ENCODE measurements around the gene TMC7. TPM values are rescaled to one million over a fixed set of nuclear protein-coding genes. Genes with fewer than 3 reads are reported as not detected.

TMC7 gene
- total RNA-seq, 1 experiment from 2014 or later = 5.2 TPM

GRCh38 chr16:19008245-19009169, 24.8 kb downstream of the TMC7 start:
- Histone ChIP-seq H3K4me2 (ENCODE audit: low read length) (no peak overlapping the region), H3K9me2 (ENCODE audit: insufficient read depth) (no peaks in the 10 kb centered on the region), H3K36me3 (ENCODE audit: control insufficient read depth in 1 of 2, insufficient read depth in 2 of 2, low read length in 2 of 2) (peaks cover 0 to 14% of the 10 kb centered on the region in 2 experiments; a peak in 2 of 4 replicates), H3K27me3 (ENCODE audit: insufficient read depth, low read length) (no peaks in the 10 kb centered on the region), H3K79me2 (ENCODE audit: insufficient read depth, low read length) (no peaks in the 10 kb centered on the region), H4K20me1 (ENCODE audit: insufficient read depth) (no peaks in the 10 kb centered on the region), H3K4me3 (replicated peaks in 1 of 2; ENCODE audit: low read depth in 1 of 2, low read length in 2 of 2) (no peak overlapping the region), H3K4me1 (ENCODE audit: control insufficient read depth in 1 of 2, insufficient read depth in 2 of 2, low read length in 2 of 2) (peaks cover 6 to 19% of the 10 kb centered on the region in 2 experiments), H3K9me3 (ENCODE audit: control insufficient read depth in 1 of 2, insufficient read depth in 1 of 2, low read depth in 1 of 2, low read length in 2 of 2) (peaks cover 0 to 7% of the 10 kb centered on the region in 2 experiments; a peak in 1 of 4 replicates), H2AFZ (ENCODE audit: low read depth, low read length, poor library complexity, severe bottlenecking) (no peak overlapping the region), H3K9ac (ENCODE audit: low read length) (no peak overlapping the region), H3K27ac (ENCODE audit: low read depth, low read length) (no peak overlapping the region)
- TF ChIP-seq CEBPB (IDR thresholded peaks at IDR 0.05; ENCODE audit: low read depth) = no peak
- TF ChIP-seq REST (IDR thresholded peaks at IDR 0.05; ENCODE audit: low read depth) = no peak
- TF ChIP-seq ZFX (IDR thresholded peaks at IDR 0.05) = no peak
- no peak for TF ChIP-seq MAX (IDR thresholded peaks at IDR 0.05)
- TF ChIP-seq, protein P1, sequence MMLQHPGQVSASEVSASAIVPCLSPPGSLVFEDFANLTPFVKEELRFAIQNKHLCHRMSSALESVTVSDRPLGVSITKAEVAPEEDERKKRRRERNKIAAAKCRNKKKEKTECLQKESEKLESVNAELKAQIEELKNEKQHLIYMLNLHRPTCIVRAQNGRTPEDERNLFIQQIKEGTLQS (IDR thresholded peaks at IDR 0.05) = no peak
- TF ChIP-seq EZH2 (IDR thresholded peaks at IDR 0.05) = no peak
- no peak for TF ChIP-seq POLR2A (IDR thresholded peaks at IDR 0.05; ENCODE audit: borderline replicate concordance, extremely low read depth, insufficient read depth, insufficient read length)
- TF ChIP-seq ELF1 (IDR thresholded peaks at IDR 0.05; ENCODE audit: borderline replicate concordance, low read depth) = no peak
- no peak for TF ChIP-seq JUND (IDR thresholded peaks at IDR 0.05)
- TF ChIP-seq ZNF274 (IDR thresholded peaks at IDR 0.05; ENCODE audit: low read depth, low read length) = no peak
- TF ChIP-seq SIN3A (IDR thresholded peaks at IDR 0.05; ENCODE audit: low read depth) = no peak
- TF ChIP-seq, protein P2, sequence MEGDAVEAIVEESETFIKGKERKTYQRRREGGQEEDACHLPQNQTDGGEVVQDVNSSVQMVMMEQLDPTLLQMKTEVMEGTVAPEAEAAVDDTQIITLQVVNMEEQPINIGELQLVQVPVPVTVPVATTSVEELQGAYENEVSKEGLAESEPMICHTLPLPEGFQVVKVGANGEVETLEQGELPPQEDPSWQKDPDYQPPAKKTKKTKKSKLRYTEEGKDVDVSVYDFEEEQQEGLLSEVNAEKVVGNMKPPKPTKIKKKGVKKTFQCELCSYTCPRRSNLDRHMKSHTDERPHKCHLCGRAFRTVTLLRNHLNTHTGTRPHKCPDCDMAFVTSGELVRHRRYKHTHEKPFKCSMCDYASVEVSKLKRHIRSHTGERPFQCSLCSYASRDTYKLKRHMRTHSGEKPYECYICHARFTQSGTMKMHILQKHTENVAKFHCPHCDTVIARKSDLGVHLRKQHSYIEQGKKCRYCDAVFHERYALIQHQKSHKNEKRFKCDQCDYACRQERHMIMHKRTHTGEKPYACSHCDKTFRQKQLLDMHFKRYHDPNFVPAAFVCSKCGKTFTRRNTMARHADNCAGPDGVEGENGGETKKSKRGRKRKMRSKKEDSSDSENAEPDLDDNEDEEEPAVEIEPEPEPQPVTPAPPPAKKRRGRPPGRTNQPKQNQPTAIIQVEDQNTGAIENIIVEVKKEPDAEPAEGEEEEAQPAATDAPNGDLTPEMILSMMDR (IDR thresholded peaks at IDR 0.05 in 2 of 3, conservative IDR thresholded peaks at IDR 0.05 in 1 of 3; ENCODE audit: borderline replicate concordance in 1 of 3, insufficient read depth in 1 of 3, low read depth in 2 of 3, low read length in 2 of 3) = no peak
- ChIA-PET CTCF (interaction anchor here (1.3 kb wide), 1 partner anchor 25 kb away, joined by 5 read pairs; the partner anchor contains the start of gene TMC7), RAD21 (ENCODE audit: low non-redundant PET in 1 of 2, low total read pairs in 2 of 2, uncharacterized antibody in 2 of 2, unreplicated experiment in 2 of 2) (no interaction called here), POLR2A (no interaction called here)
- no TSS peak for BruUV-seq (replicated peaks)
- ATAC-seq (no peak), DNase-seq (ENCODE audit: low read depth, low spot score) (no peak)
- intact Hi-C loops (cut with micrococcal nuclease) = no loop called here
